H1 (cell line): ENCODE data around the gene ATP6V0A4. TPM values are rescaled to one million over a fixed set of nuclear protein-coding genes. Genes with fewer than 3 reads are reported as not detected.
A peak's percentile ranks its signal among the peaks of the same experiment; 100 is the strongest.

Experiments used
- BACH1 ChIP-seq: IDR thresholded peaks from 2 replicates; pipeline ENCODE4 v1.6.1; 2012; ENCODE audit warnings: low read length, improper control_type of control experiment
- KDM5A ChIP-seq: fragments of 200-600 bp; IDR thresholded peaks from 2 replicates; pipeline ENCODE4 v1.7.1; 2012; ENCODE audit warnings: mild to moderate bottlenecking, low read length, inconsistent platforms, mixed read lengths
- MAFK ChIP-seq: IDR thresholded peaks from 2 replicates; pipeline ENCODE4 v1.6.1; 2012; ENCODE audit warnings: low read depth, mild to moderate bottlenecking, improper control_type of control experiment, low read length
- MAX ChIP-seq: IDR thresholded peaks from 2 replicates; pipeline ENCODE4 v1.6.1; 2012; ENCODE audit warnings: inconsistent platforms
- TEAD4 ChIP-seq: IDR thresholded peaks from 2 replicates; pipeline ENCODE4 v1.6.1; 2012; ENCODE audit warnings: low read depth, low read length, inconsistent platforms, mixed read lengths
- polyA plus RNA-seq, 7 experiments: library from polyadenylated mRNA; depleted of rRNA in 3 of 7; stranded (reverse) in 5 of 7; unstranded in 2 of 7; fragments of >200 nt in 5 of 7; fragments of 200-250 nt in 2 of 7; gene quantifications; 1 replicate in 5 of 7; 2 replicates in 1 of 7; 4 replicates in 1 of 7; pipeline versions ENCODE4 v1.2.1 to v1.2.3, GENCODE V29; 2011 to 2013; ENCODE audit warnings: missing spikeins in 2 of 7, mixed read lengths in 2 of 7
- total RNA-seq: library from RNA; stranded (reverse); fragmentation: NEBNext Ultra II Directional; extraction: Animal tissue kit (Norgen Biotek cat#: 25700); gene quantifications from 2 replicates; pipeline ENCODE4 v1.2.1, GENCODE V29; 2021
- TF ChIP-seq, protein P1 (sequence below): fragments of 300-600 bp; sonication (generic); IDR thresholded peaks from 2 replicates; pipeline ENCODE4 v1.7.1; 2012; ENCODE audit warnings: low read length, moderate library complexity, mild to moderate bottlenecking, inconsistent platforms; ENCODE audit not compliant: insufficient replicate concordance

ATP6V0A4 gene
- total and polyA plus RNA-seq, 2 of the 8 experiments (the other 6 are each of a cell fraction or from before 2014, with no cell fraction given) = 0.47 to 1.6 TPM

DNA sequence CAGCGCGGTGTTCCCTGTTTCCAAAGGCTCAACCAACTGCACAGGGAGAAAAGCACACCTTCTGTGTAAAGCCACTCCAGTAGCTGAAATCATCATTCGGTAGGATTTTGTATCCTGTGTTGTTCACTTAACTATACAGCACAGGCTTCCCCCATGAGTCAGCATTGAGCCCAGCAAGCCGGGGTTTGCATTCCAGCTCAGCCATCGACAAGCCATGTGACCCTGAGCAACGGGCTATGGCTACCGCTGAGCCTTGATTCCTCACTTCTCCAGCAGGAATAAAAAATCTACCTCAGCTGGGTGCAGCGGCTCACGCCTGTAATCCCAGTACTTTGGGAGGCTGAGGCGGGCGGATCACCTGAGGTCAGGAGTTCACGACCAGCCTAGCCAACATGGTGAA lies 44.1 kb upstream of the ATP6V0A4 start (continued):
- TF ChIP-seq, protein P1, sequence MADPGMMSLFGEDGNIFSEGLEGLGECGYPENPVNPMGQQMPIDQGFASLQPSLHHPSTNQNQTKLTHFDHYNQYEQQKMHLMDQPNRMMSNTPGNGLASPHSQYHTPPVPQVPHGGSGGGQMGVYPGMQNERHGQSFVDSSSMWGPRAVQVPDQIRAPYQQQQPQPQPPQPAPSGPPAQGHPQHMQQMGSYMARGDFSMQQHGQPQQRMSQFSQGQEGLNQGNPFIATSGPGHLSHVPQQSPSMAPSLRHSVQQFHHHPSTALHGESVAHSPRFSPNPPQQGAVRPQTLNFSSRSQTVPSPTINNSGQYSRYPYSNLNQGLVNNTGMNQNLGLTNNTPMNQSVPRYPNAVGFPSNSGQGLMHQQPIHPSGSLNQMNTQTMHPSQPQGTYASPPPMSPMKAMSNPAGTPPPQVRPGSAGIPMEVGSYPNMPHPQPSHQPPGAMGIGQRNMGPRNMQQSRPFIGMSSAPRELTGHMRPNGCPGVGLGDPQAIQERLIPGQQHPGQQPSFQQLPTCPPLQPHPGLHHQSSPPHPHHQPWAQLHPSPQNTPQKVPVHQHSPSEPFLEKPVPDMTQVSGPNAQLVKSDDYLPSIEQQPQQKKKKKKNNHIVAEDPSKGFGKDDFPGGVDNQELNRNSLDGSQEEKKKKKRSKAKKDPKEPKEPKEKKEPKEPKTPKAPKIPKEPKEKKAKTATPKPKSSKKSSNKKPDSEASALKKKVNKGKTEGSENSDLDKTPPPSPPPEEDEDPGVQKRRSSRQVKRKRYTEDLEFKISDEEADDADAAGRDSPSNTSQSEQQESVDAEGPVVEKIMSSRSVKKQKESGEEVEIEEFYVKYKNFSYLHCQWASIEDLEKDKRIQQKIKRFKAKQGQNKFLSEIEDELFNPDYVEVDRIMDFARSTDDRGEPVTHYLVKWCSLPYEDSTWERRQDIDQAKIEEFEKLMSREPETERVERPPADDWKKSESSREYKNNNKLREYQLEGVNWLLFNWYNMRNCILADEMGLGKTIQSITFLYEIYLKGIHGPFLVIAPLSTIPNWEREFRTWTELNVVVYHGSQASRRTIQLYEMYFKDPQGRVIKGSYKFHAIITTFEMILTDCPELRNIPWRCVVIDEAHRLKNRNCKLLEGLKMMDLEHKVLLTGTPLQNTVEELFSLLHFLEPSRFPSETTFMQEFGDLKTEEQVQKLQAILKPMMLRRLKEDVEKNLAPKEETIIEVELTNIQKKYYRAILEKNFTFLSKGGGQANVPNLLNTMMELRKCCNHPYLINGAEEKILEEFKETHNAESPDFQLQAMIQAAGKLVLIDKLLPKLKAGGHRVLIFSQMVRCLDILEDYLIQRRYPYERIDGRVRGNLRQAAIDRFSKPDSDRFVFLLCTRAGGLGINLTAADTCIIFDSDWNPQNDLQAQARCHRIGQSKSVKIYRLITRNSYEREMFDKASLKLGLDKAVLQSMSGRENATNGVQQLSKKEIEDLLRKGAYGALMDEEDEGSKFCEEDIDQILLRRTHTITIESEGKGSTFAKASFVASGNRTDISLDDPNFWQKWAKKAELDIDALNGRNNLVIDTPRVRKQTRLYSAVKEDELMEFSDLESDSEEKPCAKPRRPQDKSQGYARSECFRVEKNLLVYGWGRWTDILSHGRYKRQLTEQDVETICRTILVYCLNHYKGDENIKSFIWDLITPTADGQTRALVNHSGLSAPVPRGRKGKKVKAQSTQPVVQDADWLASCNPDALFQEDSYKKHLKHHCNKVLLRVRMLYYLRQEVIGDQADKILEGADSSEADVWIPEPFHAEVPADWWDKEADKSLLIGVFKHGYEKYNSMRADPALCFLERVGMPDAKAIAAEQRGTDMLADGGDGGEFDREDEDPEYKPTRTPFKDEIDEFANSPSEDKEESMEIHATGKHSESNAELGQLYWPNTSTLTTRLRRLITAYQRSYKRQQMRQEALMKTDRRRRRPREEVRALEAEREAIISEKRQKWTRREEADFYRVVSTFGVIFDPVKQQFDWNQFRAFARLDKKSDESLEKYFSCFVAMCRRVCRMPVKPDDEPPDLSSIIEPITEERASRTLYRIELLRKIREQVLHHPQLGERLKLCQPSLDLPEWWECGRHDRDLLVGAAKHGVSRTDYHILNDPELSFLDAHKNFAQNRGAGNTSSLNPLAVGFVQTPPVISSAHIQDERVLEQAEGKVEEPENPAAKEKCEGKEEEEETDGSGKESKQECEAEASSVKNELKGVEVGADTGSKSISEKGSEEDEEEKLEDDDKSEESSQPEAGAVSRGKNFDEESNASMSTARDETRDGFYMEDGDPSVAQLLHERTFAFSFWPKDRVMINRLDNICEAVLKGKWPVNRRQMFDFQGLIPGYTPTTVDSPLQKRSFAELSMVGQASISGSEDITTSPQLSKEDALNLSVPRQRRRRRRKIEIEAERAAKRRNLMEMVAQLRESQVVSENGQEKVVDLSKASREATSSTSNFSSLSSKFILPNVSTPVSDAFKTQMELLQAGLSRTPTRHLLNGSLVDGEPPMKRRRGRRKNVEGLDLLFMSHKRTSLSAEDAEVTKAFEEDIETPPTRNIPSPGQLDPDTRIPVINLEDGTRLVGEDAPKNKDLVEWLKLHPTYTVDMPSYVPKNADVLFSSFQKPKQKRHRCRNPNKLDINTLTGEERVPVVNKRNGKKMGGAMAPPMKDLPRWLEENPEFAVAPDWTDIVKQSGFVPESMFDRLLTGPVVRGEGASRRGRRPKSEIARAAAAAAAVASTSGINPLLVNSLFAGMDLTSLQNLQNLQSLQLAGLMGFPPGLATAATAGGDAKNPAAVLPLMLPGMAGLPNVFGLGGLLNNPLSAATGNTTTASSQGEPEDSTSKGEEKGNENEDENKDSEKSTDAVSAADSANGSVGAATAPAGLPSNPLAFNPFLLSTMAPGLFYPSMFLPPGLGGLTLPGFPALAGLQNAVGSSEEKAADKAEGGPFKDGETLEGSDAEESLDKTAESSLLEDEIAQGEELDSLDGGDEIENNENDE = no peak
- TF ChIP-seq MAX (peak; percentile 48; the same call in 1 of the 2 replicates), KDM5A (no peak), MAFK (peak; percentile 59; the same call in 1 of the 2 replicates), TEAD4 (peak; percentile 82), BACH1 (peak; percentile 71)
